MM.1S (cell line): Measurements from ENCODE around the gene SLAMF8.

Experiments used
- CTCF ChIP-seq: fragments of 300-600 bp; sonication (generic); IDR thresholded peaks from 2 replicates; pipeline ENCODE4 v1.5.1; 2016; ENCODE audit warnings: antibody characterized with exemption, low read length, mixed read lengths
- EZH2 ChIP-seq: fragments of 300-600 bp; sonication (generic); optimal IDR thresholded peaks from 2 replicates; pipeline ENCODE3; 2017; ENCODE audit warnings: low read depth, mild to moderate bottlenecking, antibody characterized with exemption, low read length, mixed read lengths
- EZH2phosphoT487 ChIP-seq: fragments of 300-600 bp; sonication (generic); IDR thresholded peaks from 2 replicates; pipeline ENCODE4 v1.6.1; 2018; ENCODE audit warnings: antibody characterized with exemption, low read length

- TF ChIP-seq CTCF (no peak), EZH2 (no peak), EZH2phosphoT487 (no peak)
These were observed 3.3 kb downstream of the SLAMF8 start for GRCh38 chr1:159829822-159830465.
